WI38 (cell line): ENCODE measurements around the gene PKIB.

Experiments
- H3K4me3 ChIP-seq: 2 replicates; pipeline ENCODE4 v1.5.1; 2011; ENCODE audit warnings: low read depth, mild to moderate bottlenecking, control low read depth, low read length
- TF ChIP-seq, protein P1 (sequence below): IDR thresholded peaks from 2 replicates; pipeline ENCODE4 v1.5.1; 2012; ENCODE audit warnings: low read depth, mild to moderate bottlenecking, control low read depth, low read length

PKIB gene

DNA sequence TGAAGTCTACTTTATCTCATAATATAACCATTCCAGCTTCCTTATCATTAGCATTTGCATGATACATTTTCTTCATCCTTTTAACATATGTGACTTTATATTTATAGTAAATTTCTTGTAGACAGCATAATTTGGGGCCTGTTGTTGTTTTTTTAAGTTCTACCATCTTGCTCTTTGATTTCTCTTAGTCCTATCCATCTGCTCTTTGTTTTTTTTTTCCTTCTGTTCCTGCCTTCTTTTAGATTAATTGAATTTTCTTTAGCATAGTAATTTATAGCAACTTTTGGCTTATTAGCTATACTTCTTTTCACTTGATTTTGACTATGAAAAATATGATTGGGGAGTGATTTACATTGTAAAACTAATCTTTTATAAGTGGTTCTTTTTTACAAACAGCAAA, 150.1 kb downstream of the PKIB start:
- TF ChIP-seq, protein P1, sequence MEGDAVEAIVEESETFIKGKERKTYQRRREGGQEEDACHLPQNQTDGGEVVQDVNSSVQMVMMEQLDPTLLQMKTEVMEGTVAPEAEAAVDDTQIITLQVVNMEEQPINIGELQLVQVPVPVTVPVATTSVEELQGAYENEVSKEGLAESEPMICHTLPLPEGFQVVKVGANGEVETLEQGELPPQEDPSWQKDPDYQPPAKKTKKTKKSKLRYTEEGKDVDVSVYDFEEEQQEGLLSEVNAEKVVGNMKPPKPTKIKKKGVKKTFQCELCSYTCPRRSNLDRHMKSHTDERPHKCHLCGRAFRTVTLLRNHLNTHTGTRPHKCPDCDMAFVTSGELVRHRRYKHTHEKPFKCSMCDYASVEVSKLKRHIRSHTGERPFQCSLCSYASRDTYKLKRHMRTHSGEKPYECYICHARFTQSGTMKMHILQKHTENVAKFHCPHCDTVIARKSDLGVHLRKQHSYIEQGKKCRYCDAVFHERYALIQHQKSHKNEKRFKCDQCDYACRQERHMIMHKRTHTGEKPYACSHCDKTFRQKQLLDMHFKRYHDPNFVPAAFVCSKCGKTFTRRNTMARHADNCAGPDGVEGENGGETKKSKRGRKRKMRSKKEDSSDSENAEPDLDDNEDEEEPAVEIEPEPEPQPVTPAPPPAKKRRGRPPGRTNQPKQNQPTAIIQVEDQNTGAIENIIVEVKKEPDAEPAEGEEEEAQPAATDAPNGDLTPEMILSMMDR: no peak
- no peak overlapping the region for H3K4me3 ChIP-seq

DNA sequence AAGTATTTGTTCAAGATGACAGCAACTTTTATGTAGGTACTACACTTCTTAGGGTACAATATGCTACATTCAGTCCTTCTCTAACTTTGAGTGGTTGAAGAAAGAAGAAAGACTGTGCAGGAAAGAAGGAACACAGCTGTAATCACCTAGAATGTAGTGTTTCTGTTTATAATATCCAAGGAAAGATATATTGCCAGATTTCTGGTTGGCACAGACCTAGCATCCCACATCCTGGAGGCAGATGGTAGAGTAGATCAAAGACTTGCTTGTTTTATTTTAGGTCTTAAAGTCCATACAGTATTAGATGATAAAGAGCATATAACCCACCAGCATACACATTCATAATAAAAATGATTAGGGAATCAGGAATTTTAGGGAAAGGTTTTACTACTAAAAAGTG, 156.1 kb downstream of the PKIB start:
- TF ChIP-seq, protein P1: no peak
- H3K4me3 ChIP-seq: no peak overlapping the region

DNA sequence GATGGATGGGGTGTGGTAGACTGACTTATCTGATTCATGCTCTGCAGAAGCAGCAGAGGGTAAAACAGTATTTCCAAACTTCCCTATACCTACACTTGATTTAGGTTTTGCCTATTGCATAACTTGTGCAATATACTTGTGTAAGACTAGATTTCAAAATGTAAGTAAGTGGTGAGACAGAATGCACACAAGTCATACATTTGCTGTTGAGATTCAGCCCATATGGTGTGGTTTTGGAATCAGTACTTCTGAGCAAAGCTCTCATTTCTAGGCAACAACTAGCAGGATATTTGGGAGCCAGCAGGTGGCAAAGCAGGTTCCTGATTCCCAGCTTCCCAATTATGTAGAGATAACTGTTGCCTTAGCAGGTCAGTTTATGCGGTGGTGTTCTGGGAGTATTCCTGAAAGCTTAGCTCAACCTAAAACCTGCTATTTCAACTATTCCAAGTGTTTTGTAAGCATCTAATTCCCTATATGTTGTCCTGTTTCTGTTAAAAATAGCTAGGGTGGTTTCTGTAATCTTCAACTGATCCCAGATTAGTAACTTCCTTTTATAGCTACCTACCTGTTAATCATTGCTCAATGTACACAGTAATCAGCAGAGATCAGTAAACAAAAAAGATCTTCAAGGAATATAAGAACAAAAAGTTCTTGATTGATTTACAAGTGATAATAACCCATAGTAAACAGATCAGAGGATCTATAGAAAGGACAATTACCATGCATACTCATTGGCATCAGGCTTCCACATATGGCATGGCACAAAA, 160.8 kb downstream of the PKIB start:
- H3K4me3 ChIP-seq: no peak overlapping the region
- TF ChIP-seq, protein P1: no peak

DNA sequence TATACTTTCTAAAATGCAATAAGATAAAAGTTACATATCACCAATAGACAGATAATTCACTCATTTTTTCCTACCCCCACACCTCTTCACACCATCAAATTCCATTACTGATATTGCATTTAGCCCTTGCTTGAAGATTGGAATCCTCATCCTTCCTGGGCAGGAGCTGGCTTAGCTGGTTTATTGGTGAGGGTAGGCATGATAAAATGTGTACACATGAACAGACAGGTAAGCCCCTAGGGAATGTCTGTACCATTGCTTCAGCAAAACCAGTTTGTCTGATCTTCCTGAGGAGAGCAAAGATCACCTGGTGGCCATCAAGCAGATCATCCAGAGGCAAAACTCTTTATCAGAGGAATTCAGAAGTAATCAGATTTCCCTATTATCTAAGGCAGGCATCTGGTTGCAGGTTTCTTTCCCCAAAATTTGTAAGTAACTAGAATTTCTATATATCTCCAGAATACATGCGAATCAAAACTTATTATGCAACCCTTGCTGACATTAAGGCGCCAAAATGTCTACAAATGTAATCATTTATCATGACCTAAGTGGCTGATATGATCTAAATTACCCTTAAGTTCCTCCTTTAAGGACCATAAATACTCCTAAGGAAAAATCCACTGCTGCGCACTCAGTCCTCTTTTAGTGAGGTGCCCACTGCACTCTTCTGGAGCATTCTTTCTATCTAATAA, 162.7 kb downstream of the PKIB start:
- no peak overlapping the region for H3K4me3 ChIP-seq
- TF ChIP-seq, protein P1: no peak
